Suprapubic skin (tissue), 4 donors: ENCODE measurements around the gene SIGLEC5. TPM values are rescaled to one million over a fixed set of nuclear protein-coding genes. Genes with fewer than 3 reads are reported as not detected.
"Not testable (repeated sequence)": the region's sequence is repeated elsewhere in the genome, so short reads cannot be mapped to it uniquely, and the experiment has no call there.

ENCODE experiments used
- DNase-seq, 2 donors: peaks; one replicate each; pipeline ENCODE4 v3.0.0-alpha.2; 2019; ENCODE audit warnings: low spot score in 2 of 2
- H3K27ac ChIP-seq: fragments of 200-600 bp; sonication (generic); one replicate; pipeline ENCODE4 v1.5.1; 2019
- H3K27me3 ChIP-seq: fragments of 200-600 bp; sonication (generic); one replicate; pipeline ENCODE4 v1.5.1; 2019
- H3K36me3 ChIP-seq: fragments of 200-600 bp; sonication (generic); one replicate; pipeline ENCODE4 v1.5.1; 2019
- H3K4me1 ChIP-seq: fragments of 200-600 bp; sonication (generic); one replicate; pipeline ENCODE4 v1.5.1; 2019
- H3K4me3 ChIP-seq: fragments of 200-600 bp; sonication (generic); one replicate; pipeline ENCODE4 v1.5.1; 2019; ENCODE audit warnings: mild to moderate bottlenecking
- H3K9me3 ChIP-seq: fragments of 200-600 bp; sonication (generic); one replicate; pipeline ENCODE4 v1.5.1; 2019
- CTCF ChIP-seq, 2 donors: fragments of 200-600 bp in 1 of 2; fragments of 450-650 bp in 1 of 2; sonication (generic) in 1 of 2; IDR thresholded peaks; one replicate each; pipeline ENCODE4 v1.5.1; 2016 to 2019; ENCODE audit warnings: antibody characterized with exemption in 2 of 2, mild to moderate bottlenecking in 1 of 2, moderate library complexity in 1 of 2
- EP300 ChIP-seq: sonication (generic); formaldehyde crosslinking; IDR thresholded peaks from one replicate; pipeline ENCODE4 v1.6.1; 2017; ENCODE audit warnings: antibody characterized with exemption
- POLR2A ChIP-seq, 2 donors: fragments of 450-650 bp; IDR thresholded peaks; one replicate each; pipeline ENCODE4 v1.6.1; 2017; ENCODE audit warnings: antibody characterized with exemption in 2 of 2, mild to moderate bottlenecking in 2 of 2, moderate library complexity in 2 of 2
- POLR2AphosphoS5 ChIP-seq, 3 donors: sonication (generic); formaldehyde crosslinking; IDR thresholded peaks; one replicate each; pipeline ENCODE4 v1.6.1; 2017; ENCODE audit warnings: antibody characterized with exemption in 3 of 3
- WGBS: methylation state at CpG from one replicate; pipeline ENCODE4 v1.1.5; 2018; 5-methylcytosine and 5-hydroxymethylcytosine counted together
- total RNA-seq, 4 donors: library from RNA; depleted of rRNA; stranded (reverse); fragments of >200 nt; gene quantifications; one replicate each; pipeline ENCODE4 v1.1.0, GENCODE V29; 2016

Gene SIGLEC5
- total RNA-seq, result under 1 TPM in 1 of 4 donors, not detected in 3; 0.38 TPM

GRCh38 chr19:51630315-51630714 lies at the start of gene SIGLEC5:
Gene SIGLEC5, minus strand, starts transcription at chr19:51630401. Its CDS starts 66 bp downstream, at chr19:51630335.
- H3K27me3 ChIP-seq, result peaks cover 19% of the 10 kb centered on the region
- 66% methylated on average over 3 of the region's 13 CpGs for WGBS
- H3K36me3 ChIP-seq, H3K4me3 ChIP-seq, H3K9me3 ChIP-seq, H3K27ac ChIP-seq, H3K4me1 ChIP-seq: not testable (repeated sequence)
- DNase-seq, result peak in 1 of 2 donors; percentile 79

GRCh38 chr19:51676566-51677083 lies 46.4 kb upstream of the SIGLEC5 start:
- Histone ChIP-seq H3K27me3 (peaks cover 10% of the 10 kb centered on the region), H3K9me3 (no peaks in the 10 kb centered on the region), H3K27ac (no peak overlapping the region), H3K36me3 (no peaks in the 10 kb centered on the region), H3K4me3 (no peak overlapping the region), H3K4me1 (no peaks in the 10 kb centered on the region)
- TF ChIP-seq CTCF (IDR thresholded peaks at IDR 0.05) (no peak), POLR2AphosphoS5 (IDR thresholded peaks at IDR 0.05) (no peak)
- DNase-seq, result no peak
- WGBS, result 68% methylated on average over 11 of the region's 11 CpGs

- not testable (repeated sequence) for H3K4me3 ChIP-seq, DNase-seq
- WGBS, result 48% methylated on average over 7 of the region's 7 CpGs
These were observed 45.8 kb upstream of the SIGLEC5 start for GRCh38 chr19:51675911-51676565.

GRCh38 chr19:51668216-51668615 lies 38.0 kb upstream of the SIGLEC5 start:
- no peak for TF ChIP-seq EP300
- no peak for TF ChIP-seq POLR2A (IDR thresholded peaks at IDR 0.05)
- no peak for TF ChIP-seq CTCF (IDR thresholded peaks at IDR 0.05)
- no peak for TF ChIP-seq POLR2AphosphoS5 (IDR thresholded peaks at IDR 0.05)
- Histone ChIP-seq H3K4me1 (no peaks in the 10 kb centered on the region), H3K27me3 (peaks cover 19% of the 10 kb centered on the region), H3K27ac (no peak overlapping the region), H3K9me3 (no peaks in the 10 kb centered on the region), H3K4me3 (no peak overlapping the region), H3K36me3 (no peaks in the 10 kb centered on the region)
- no peak for DNase-seq
- 89% methylated on average over 3 of the region's 3 CpGs for WGBS

More at GRCh38 chr19:51675911-51676565, 45.8 kb upstream of the SIGLEC5 start:
- H3K27me3 ChIP-seq, H3K4me1 ChIP-seq, H3K36me3 ChIP-seq, H3K9me3 ChIP-seq, H3K27ac ChIP-seq: not testable (repeated sequence)

- Histone ChIP-seq H3K4me1 (no peaks in the 10 kb centered on the region), H3K27ac (no peak overlapping the region), H3K27me3 (peaks cover 32% of the 10 kb centered on the region), H3K4me3 (no peak overlapping the region), H3K9me3 (no peaks in the 10 kb centered on the region), H3K36me3 (no peaks in the 10 kb centered on the region)
- 46% methylated on average over 3 of the region's 3 CpGs for WGBS
- DNase-seq, result no peak
- TF ChIP-seq CTCF (IDR thresholded peaks at IDR 0.05) (no peak), EP300 (no peak), POLR2AphosphoS5 (IDR thresholded peaks at IDR 0.05) (no peak), POLR2A (IDR thresholded peaks at IDR 0.05) (no peak)
These were observed 34.8 kb upstream of the SIGLEC5 start for GRCh38 chr19:51664997-51665396.

GRCh38 chr19:51664131-51664530 lies 33.9 kb upstream of the SIGLEC5 start:
- Histone ChIP-seq H3K27ac (no peak overlapping the region), H3K36me3 (no peaks in the 10 kb centered on the region), H3K27me3 (peaks cover 32% of the 10 kb centered on the region), H3K9me3 (no peaks in the 10 kb centered on the region), H3K4me3 (no peak overlapping the region), H3K4me1 (no peaks in the 10 kb centered on the region)
- WGBS, result 7% methylated on average over 1 of the region's 1 CpG
- TF ChIP-seq POLR2A (IDR thresholded peaks at IDR 0.05) (no peak), POLR2AphosphoS5 (IDR thresholded peaks at IDR 0.05) (no peak)
- DNase-seq, result no peak

- DNase-seq, result no peak
- Histone ChIP-seq H3K27me3 (peaks cover 32% of the 10 kb centered on the region), H3K4me3 (no peak overlapping the region), H3K4me1 (no peaks in the 10 kb centered on the region), H3K9me3 (no peaks in the 10 kb centered on the region), H3K27ac (no peak overlapping the region), H3K36me3 (no peaks in the 10 kb centered on the region)
- TF ChIP-seq EP300 (no peak), POLR2AphosphoS5 (IDR thresholded peaks at IDR 0.05) (no peak), POLR2A (IDR thresholded peaks at IDR 0.05) (no peak), CTCF (IDR thresholded peaks at IDR 0.05) (no peak)
- 60% methylated on average over 3 of the region's 3 CpGs for WGBS
These were observed 33.4 kb upstream of the SIGLEC5 start for GRCh38 chr19:51663650-51664049.
